ENCODE results near the gene GON4L. TPM values are rescaled to one million over a fixed set of nuclear protein-coding genes. Genes with fewer than 3 reads are reported as not detected.
A peak's percentile ranks its signal among the peaks of the same experiment; 100 is the strongest.
"Not testable (repeated sequence)": the region's sequence is repeated elsewhere in the genome, so short reads cannot be mapped to it uniquely, and the experiment has no call there.

Gene GON4L
- polyA plus RNA-seq, 1 donor (not counting 4 experiments of a cell fraction or from before 2014, with no cell fraction given): 16.7 TPM

DNA sequence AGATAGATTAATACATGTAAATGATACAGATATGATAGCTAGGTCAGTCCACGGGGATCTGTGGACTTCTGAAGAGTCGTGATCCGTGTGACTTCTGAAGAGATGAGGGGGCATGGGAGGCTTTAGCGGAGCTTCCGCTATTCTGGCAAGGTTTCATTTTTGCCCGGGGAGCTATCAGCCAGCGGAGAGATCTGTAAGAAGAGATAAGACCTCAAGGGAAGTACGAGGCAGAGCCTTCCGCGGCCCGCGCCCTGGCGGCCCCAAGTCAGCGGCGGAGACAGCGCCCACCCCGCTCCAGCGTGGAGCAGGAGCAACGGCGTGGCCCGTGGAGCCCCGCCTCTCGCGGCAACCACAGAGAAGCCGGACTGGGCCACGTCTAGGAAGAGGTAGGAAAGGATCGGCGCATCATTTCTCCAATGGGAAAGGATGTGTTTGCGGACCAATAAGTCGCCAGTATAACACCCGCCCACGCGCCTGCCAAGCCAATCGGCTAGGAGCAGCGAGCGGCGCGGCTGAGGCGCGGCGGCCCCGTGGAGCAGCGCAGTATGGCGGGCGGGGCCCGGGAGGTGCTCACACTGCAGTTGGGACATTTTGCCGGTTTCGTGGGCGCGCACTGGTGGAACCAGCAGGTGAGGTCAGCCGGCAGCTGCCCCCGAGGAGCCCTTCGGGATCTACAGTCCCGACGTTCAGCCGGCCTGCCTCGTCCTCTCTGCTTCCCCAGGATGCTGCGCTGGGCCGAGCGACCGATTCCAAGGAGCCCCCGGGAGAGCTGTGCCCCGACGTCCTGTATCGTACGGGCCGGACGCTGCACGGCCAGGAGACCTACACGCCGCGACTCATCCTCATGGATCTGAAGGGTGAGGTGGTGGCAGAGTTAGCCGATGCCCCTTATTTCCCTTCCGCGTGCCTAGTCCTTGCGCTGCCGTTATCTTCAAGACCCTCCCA is 111.5 kb downstream of the GON4L start:
- H4K20me1 ChIP-seq (ENCODE audit: control insufficient read depth, extremely low read depth, insufficient read depth, low read length); H3K4me1 ChIP-seq (ENCODE audit: control insufficient read depth, extremely low read depth, insufficient read depth, low read length); FAIRE-seq; H3K9me1 ChIP-seq (ENCODE audit: control insufficient read depth, extremely low read depth, insufficient read depth, low read length); H3K27me3 ChIP-seq (ENCODE audit: control insufficient read depth, extremely low read depth, insufficient read depth, low read length); dilution Hi-C loops (cut with MboI; ENCODE audit: extremely low pct_ligation_motif_present, low sequenced_read_pairs); H3K36me3 ChIP-seq (ENCODE audit: control insufficient read depth in 2 of 2, extremely low read depth in 1 of 2, insufficient read depth in 2 of 2, low read length in 2 of 2); H3K9me3 ChIP-seq (ENCODE audit: control insufficient read depth, low read depth, low read length); H3K79me2 ChIP-seq (ENCODE audit: control insufficient read depth, insufficient read depth, low read length): not testable (repeated sequence)
- peak overlapping the region; percentile 84 for H3K9ac ChIP-seq (ENCODE audit: control insufficient read depth, extremely low read depth, insufficient read depth, low read length)
- H3K27ac ChIP-seq (ENCODE audit: control insufficient read depth, insufficient read depth, low read length): peak overlapping the region; percentile 81
- H3K4me2 ChIP-seq (ENCODE audit: control insufficient read depth, extremely low read depth, insufficient read depth, low read depth, low read length): peak overlapping the region; percentile 88
- peak overlapping the region; percentile 79 for H2AFZ ChIP-seq (ENCODE audit: control insufficient read depth, low read length)
- peak; percentile 86 for DNase-seq (ENCODE audit: low read depth, low spot score)
- peak overlapping the region; percentile 60 to 82 (median 79) for H3K4me3 ChIP-seq (ENCODE audit: control insufficient read depth in 2 of 3, extremely low read depth in 1 of 3, insufficient read depth in 2 of 3, low read depth in 1 of 3, low read length in 3 of 3)

DNA sequence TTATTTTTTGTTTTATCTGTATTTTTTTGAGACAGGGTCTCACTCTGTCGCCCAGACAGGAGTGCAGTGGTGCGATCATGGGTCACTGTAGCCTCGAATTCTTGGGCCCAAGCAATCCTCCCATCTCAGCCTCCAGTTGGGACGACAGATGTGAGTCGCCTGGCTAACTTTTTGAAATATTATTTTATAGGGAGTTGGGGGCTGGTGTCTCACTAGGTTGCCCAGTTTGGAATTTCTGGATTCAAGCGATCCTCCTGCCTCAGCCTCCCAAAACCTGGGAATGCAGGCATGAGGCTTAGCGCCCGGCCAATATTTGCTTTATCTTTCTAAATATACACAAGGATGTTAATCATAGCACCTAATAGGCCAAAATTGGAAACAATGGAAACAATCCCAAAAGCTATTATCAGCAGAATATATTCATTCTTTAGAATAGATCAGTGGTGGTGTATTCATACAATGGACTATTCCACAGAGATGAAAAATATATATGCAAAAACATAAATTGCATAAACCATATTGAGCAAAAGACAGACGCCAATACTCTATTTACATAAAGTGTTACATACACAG is 112.2 kb downstream of the GON4L start:
- dilution Hi-C loops (cut with MboI; ENCODE audit: extremely low pct_ligation_motif_present, low sequenced_read_pairs): no loop called here
- no peaks in the 10 kb centered on the region for H3K27me3 ChIP-seq (ENCODE audit: control insufficient read depth, extremely low read depth, insufficient read depth, low read length)
- no peaks in the 10 kb centered on the region for H4K20me1 ChIP-seq (ENCODE audit: control insufficient read depth, extremely low read depth, insufficient read depth, low read length)
- peaks cover 0 to 3% of the 10 kb centered on the region in 2 experiments for H3K36me3 ChIP-seq (ENCODE audit: control insufficient read depth in 2 of 2, extremely low read depth in 1 of 2, insufficient read depth in 2 of 2, low read length in 2 of 2)
- peak overlapping the region; percentile 88 for H3K4me2 ChIP-seq (ENCODE audit: control insufficient read depth, extremely low read depth, insufficient read depth, low read depth, low read length)
- DNase-seq (ENCODE audit: low read depth, low spot score) (no peak), FAIRE-seq (no peak)
- H3K4me3 ChIP-seq (ENCODE audit: control insufficient read depth in 2 of 3, extremely low read depth in 1 of 3, insufficient read depth in 2 of 3, low read depth in 1 of 3, low read length in 3 of 3): peak overlapping the region; percentile 60 to 82 (median 79)
- H3K9ac ChIP-seq (ENCODE audit: control insufficient read depth, extremely low read depth, insufficient read depth, low read length): peak overlapping the region; percentile 84
- no peaks in the 10 kb centered on the region for H3K9me1 ChIP-seq (ENCODE audit: control insufficient read depth, extremely low read depth, insufficient read depth, low read length)
- TF ChIP-seq, protein P1, sequence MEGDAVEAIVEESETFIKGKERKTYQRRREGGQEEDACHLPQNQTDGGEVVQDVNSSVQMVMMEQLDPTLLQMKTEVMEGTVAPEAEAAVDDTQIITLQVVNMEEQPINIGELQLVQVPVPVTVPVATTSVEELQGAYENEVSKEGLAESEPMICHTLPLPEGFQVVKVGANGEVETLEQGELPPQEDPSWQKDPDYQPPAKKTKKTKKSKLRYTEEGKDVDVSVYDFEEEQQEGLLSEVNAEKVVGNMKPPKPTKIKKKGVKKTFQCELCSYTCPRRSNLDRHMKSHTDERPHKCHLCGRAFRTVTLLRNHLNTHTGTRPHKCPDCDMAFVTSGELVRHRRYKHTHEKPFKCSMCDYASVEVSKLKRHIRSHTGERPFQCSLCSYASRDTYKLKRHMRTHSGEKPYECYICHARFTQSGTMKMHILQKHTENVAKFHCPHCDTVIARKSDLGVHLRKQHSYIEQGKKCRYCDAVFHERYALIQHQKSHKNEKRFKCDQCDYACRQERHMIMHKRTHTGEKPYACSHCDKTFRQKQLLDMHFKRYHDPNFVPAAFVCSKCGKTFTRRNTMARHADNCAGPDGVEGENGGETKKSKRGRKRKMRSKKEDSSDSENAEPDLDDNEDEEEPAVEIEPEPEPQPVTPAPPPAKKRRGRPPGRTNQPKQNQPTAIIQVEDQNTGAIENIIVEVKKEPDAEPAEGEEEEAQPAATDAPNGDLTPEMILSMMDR (optimal IDR thresholded peaks at IDR 0.05 in 1 of 3, IDR thresholded peaks at IDR 0.05 in 1 of 3, conservative IDR thresholded peaks at IDR 0.05 in 1 of 3; ENCODE audit: extremely low read depth in 1 of 3, insufficient read depth in 2 of 3, low read length in 3 of 3): no peak
- no peak for TF ChIP-seq EZH2 (IDR thresholded peaks at IDR 0.05; ENCODE audit: low read length)
- peak overlapping the region; percentile 81 for H3K27ac ChIP-seq (ENCODE audit: control insufficient read depth, insufficient read depth, low read length)
- no peaks in the 10 kb centered on the region for H3K79me2 ChIP-seq (ENCODE audit: control insufficient read depth, insufficient read depth, low read length)
- no peaks in the 10 kb centered on the region for H3K9me3 ChIP-seq (ENCODE audit: control insufficient read depth, low read depth, low read length)
- no peaks in the 10 kb centered on the region for H3K4me1 ChIP-seq (ENCODE audit: control insufficient read depth, extremely low read depth, insufficient read depth, low read length)
- peak overlapping the region; percentile 79 for H2AFZ ChIP-seq (ENCODE audit: control insufficient read depth, low read length)
